K562 (cell line): ENCODE measurements around the gene MAP3K15. TPM values are rescaled to one million over a fixed set of nuclear protein-coding genes. Genes with fewer than 3 reads are reported as not detected.

ENCODE experiments used
- ATAC-seq: fragments of 200-7000 bp; cut with Tn5 transposase; 3 replicates; pipeline ENCODE4 v1.9.1; 2020; ENCODE audit warnings: moderate library complexity
- BruUV-seq: library from RNA; stranded (reverse); fragments of 400-500 nt; replicated peaks from 2 replicates; lab custom pipeline; 2021; lab: Mats Ljungman, UMichigan
- CTCF ChIA-PET: fragments of 300-600 bp; formaldehyde crosslinking; extraction: SDS; loops from one replicate; lab custom pipeline; 2021; ENCODE audit warnings: low intra/inter-chr PET ratio; lab: Yijun Ruan, JAX
- POLR2A ChIA-PET: fragments of 300-600, 350-650 bp; sonication (Branson Sonifier 250); formaldehyde crosslinking; extraction: SDS; loops from one replicate; lab custom pipeline; 2021; ENCODE audit warnings: antibody characterized with exemption, inconsistent platforms; lab: Yijun Ruan, JAX
- DNase-seq, 4 experiments: peaks; one replicate each; pipeline versions ENCODE4 v3.0.0 to v3.0.0-alpha.2; 2011 to 2018; ENCODE audit warnings: low spot score in 3 of 4, mixed read lengths in 3 of 4; ENCODE audit errors: extremely low read depth in 1 of 4
- FAIRE-seq: peaks from 2 replicates; lab custom pipeline; 2011; peaks lifted over from hg19 to GRCh38; lab: Jason Lieb, UNC
- H2AFZ ChIP-seq: 2 replicates; pipeline ENCODE4 v1.6.0; 2011; ENCODE audit warnings: low read depth, low read length, control low read depth, inconsistent platforms
- H3K27ac ChIP-seq: fragments of 200-600 bp; 3 replicates; pipeline ENCODE4 v1.8.0; 2011; ENCODE audit warnings: low read depth, mild to moderate bottlenecking, control low read depth, inconsistent platforms, low read length, moderate library complexity, mixed read lengths; ENCODE audit errors: extremely low read depth
- H3K27me3 ChIP-seq, 2 experiments: fragments of 300-600 bp in 1 of 2; 2 replicates in 1 of 2; 3 replicates in 1 of 2; pipeline versions ENCODE4 v1.6.0 to v1.8.0; 2011; ENCODE audit warnings: inconsistent platforms in 2 of 2, low read length in 2 of 2, mild to moderate bottlenecking in 1 of 2, mixed read lengths in 1 of 2, moderate library complexity in 1 of 2; ENCODE audit not compliant: control insufficient read depth in 2 of 2, insufficient read depth in 2 of 2
- H3K36me3 ChIP-seq: fragments of 300-600 bp; 3 replicates; pipeline ENCODE4 v1.8.0; 2011; ENCODE audit warnings: mild to moderate bottlenecking, low read length, inconsistent platforms; ENCODE audit not compliant: control insufficient read depth, insufficient read depth
- H3K4me1 ChIP-seq, 2 experiments: fragments of 200-600 bp in 1 of 2; replicated peaks in 1 of 2; 2 replicates in 1 of 2; 3 replicates in 1 of 2; pipeline versions ENCODE4 v1.5.1 to v1.8.0; 2011; ENCODE audit warnings: inconsistent platforms in 2 of 2, low read length in 2 of 2, mild to moderate bottlenecking in 1 of 2, mixed read lengths in 1 of 2, moderate library complexity in 1 of 2; ENCODE audit not compliant: control insufficient read depth in 2 of 2, insufficient read depth in 2 of 2
- H3K4me2 ChIP-seq: 2 replicates; pipeline ENCODE4 v1.6.1; 2011; ENCODE audit warnings: low read length, control low read depth, inconsistent platforms, mixed read lengths; ENCODE audit not compliant: insufficient read depth
- H3K4me3 ChIP-seq: fragments of 200-600 bp; sonication (generic), shearing (Covaris generic); 2 replicates; pipeline ENCODE4 v1.5.1; 2016; ENCODE audit warnings: control low read depth, inconsistent platforms
- H3K79me2 ChIP-seq: fragments of 200-600 bp; 3 replicates; pipeline ENCODE4 v1.8.0; 2011; ENCODE audit warnings: low read length, inconsistent platforms; ENCODE audit not compliant: control insufficient read depth, insufficient read depth
- H3K9ac ChIP-seq, 2 experiments: 2 replicates each; pipeline versions ENCODE4 v1.6.0 to v1.6.1; 2011; ENCODE audit warnings: low read depth in 2 of 2, low read length in 2 of 2, control low read depth in 1 of 2, inconsistent platforms in 1 of 2, mild to moderate bottlenecking in 1 of 2, mixed read lengths in 1 of 2; ENCODE audit not compliant: insufficient read depth in 1 of 2
- H3K9me1 ChIP-seq: one replicate; pipeline ENCODE4 v1.6.0; 2011; ENCODE audit warnings: inconsistent platforms, mild to moderate bottlenecking, low read length, moderate library complexity; ENCODE audit not compliant: control insufficient read depth, insufficient read depth
- H3K9me3 ChIP-seq: replicated peaks from 2 replicates; pipeline ENCODE4 v1.5.1; 2011; ENCODE audit warnings: low read depth, low read length, inconsistent platforms; ENCODE audit not compliant: control insufficient read depth, insufficient read depth
- H4K20me1 ChIP-seq: replicated peaks from 2 replicates; pipeline ENCODE4 v1.6.1; 2011; ENCODE audit warnings: low read length, inconsistent platforms, mixed read lengths; ENCODE audit not compliant: control insufficient read depth, insufficient read depth
- ATF1 ChIP-seq, 2 experiments: fragments of 450-650 bp in 1 of 2; IDR thresholded peaks; 2 replicates each; pipeline ENCODE4 v1.6.1; 2016; ENCODE audit warnings: missing compliant biosample characterization in 1 of 2, missing genetic modification characterization in 1 of 2
- BRF1 ChIP-seq: IDR thresholded peaks from 3 replicates; pipeline ENCODE4 v1.6.1; 2011; ENCODE audit warnings: borderline replicate concordance, mild to moderate bottlenecking; ENCODE audit not compliant: insufficient read length; ENCODE audit errors: extremely low read depth
- FOXJ3 ChIP-seq: sonication (generic); formaldehyde crosslinking; IDR thresholded peaks from 2 replicates; pipeline ENCODE4 v1.4.0; 2020; ENCODE audit warnings: mild to moderate bottlenecking, missing genetic modification reagents
- GTF2E2 ChIP-seq: fragments of 200-800 bp; sonication (Bioruptor generic); IDR thresholded peaks from 2 replicates; pipeline ENCODE4 v1.6.1; 2016; ENCODE audit warnings: missing genetic modification characterization, missing compliant biosample characterization
- L3MBTL2 ChIP-seq: fragments of 450-650 bp; IDR thresholded peaks from 2 replicates; pipeline ENCODE4 v1.6.1; 2016; ENCODE audit warnings: mild to moderate bottlenecking, moderate library complexity
- MIER1 ChIP-seq: fragments of 450-650 bp; IDR thresholded peaks from 2 replicates; pipeline ENCODE4 v1.6.1; 2016; ENCODE audit warnings: antibody characterized with exemption, mild to moderate bottlenecking, low read depth
- POLR2AphosphoS2 ChIP-seq: IDR thresholded peaks from 2 replicates; pipeline ENCODE4 v1.6.1; 2012; ENCODE audit warnings: low read length, improper control_type of control experiment
- PURB ChIP-seq: sonication (generic); formaldehyde crosslinking; IDR thresholded peaks from 2 replicates; pipeline ENCODE4 v1.9.0; 2021; ENCODE audit warnings: low read depth, mild to moderate bottlenecking, missing genetic modification reagents
- RBM39 ChIP-seq: fragments of 200-400 bp; formaldehyde crosslinking; optimal IDR thresholded peaks from 2 replicates; pipeline ENCODE3; 2018; ENCODE audit warnings: low read depth, low read length
- TCF3 ChIP-seq: sonication (generic); formaldehyde crosslinking; IDR thresholded peaks from 2 replicates; pipeline ENCODE4 v1.4.0; 2020; ENCODE audit warnings: mild to moderate bottlenecking, missing genetic modification reagents
- TCF7 ChIP-seq: sonication (generic); IDR thresholded peaks from 2 replicates; pipeline ENCODE4 v1.6.1; 2016; ENCODE audit warnings: antibody characterized with exemption, borderline replicate concordance
- ZNF436 ChIP-seq: fragments of 250-450, 450-650 bp; sonication (Bioruptor Pico); formaldehyde crosslinking; IDR thresholded peaks from 2 replicates; pipeline ENCODE4 v1.7.0; 2020; ENCODE audit warnings: mild to moderate bottlenecking
- ZNF444 ChIP-seq: fragments of 250-450 bp; sonication (Bioruptor Pico); IDR thresholded peaks from 2 replicates; pipeline ENCODE4 v1.4.0; 2020; ENCODE audit warnings: mild to moderate bottlenecking, moderate library complexity
- ZNF586 ChIP-seq: fragments of 450-650 bp; formaldehyde crosslinking; conservative IDR thresholded peaks from 2 replicates; pipeline ENCODE4 v1.4.0; 2020; ENCODE audit warnings: mild to moderate bottlenecking, moderate library complexity
- WGBS: fragments of 100-300 bp; shearing (Covaris generic); methylation state at CpG from one replicate; pipeline ENCODE4 v1.1.6; 2016; ENCODE audit warnings: low coverage, mixed read lengths; ENCODE audit not compliant: insufficient coverage; ENCODE audit errors: missing lambda C conversion rate; 5-methylcytosine and 5-hydroxymethylcytosine counted together
- in situ Hi-C: fragments of 300-500 bp; cut with MboI; formaldehyde crosslinking; loops from 4 replicates; pipeline ENCODE4 v1.15.0; 2018; ENCODE audit warnings: inconsistent platforms, mixed read lengths
- intact Hi-C: fragments of 100-400 bp; cut with micrococcal nuclease; formaldehyde crosslinking; loops from 2 replicates; pipeline ENCODE4 v1.14.2; 2022
- polyA plus RNA-seq, 8 experiments: library from polyadenylated mRNA; depleted of rRNA in 4 of 8; stranded (reverse) in 5 of 8; unstranded in 3 of 8; fragments of >200 nt; fragmentation: Nextera tagmentation in 2 of 8; fragmentation: Illumina TruSeq in 1 of 8; extraction: Ambion mirVana in 2 of 8; extraction: Trizol in 1 of 8; gene quantifications; 2 replicates each; pipeline versions ENCODE4 v1.2.1 to v1.2.3, GENCODE V29; 2011 to 2014; ENCODE audit warnings: inconsistent platforms in 1 of 8, missing spikeins in 1 of 8
- total RNA-seq, 7 experiments: library from RNA; depleted of rRNA in 6 of 7; stranded (reverse); fragments of >200 nt in 6 of 7; fragmentation: Illumina TruSeq in 2 of 7; extraction: Trizol in 2 of 7; gene quantifications; 2 replicates each; pipeline versions ENCODE4 v1.2.1 to v1.2.3, GENCODE V29; 2011 to 2021; ENCODE audit warnings: low replicate concordance in 1 of 7
- TF ChIP-seq, protein P1 (sequence below): sonication (generic); formaldehyde crosslinking; IDR thresholded peaks from 2 replicates; pipeline ENCODE4 v1.8.1; 2023; ENCODE audit warnings: mild to moderate bottlenecking, missing genetic modification reagents

The MAP3K15 gene
- total and polyA plus RNA-seq, 9 of the 15 experiments (the other 6 are each of a cell fraction or from before 2014, with no cell fraction given): 0.03 to 0.29 (median 0.14) TPM; not detected in 5

DNA sequence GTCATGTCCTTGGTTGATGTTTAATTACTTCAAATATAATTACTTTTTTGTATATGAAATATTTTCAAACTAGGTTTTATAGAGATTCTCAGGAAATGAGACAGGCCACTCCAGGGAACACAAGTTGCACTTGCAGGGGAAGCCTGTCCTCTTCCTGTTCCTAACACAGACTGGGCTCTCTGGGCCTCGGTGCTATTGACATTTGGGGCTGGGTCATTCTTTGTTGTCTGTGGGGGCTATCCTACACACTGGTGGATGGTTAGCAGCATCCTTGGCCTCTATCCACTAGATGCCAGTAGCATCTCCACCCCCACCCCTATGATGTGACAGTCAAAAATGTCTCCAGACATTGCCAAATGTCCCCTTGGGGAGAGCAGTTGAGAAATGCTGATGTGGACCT is 49.3 kb upstream of the MAP3K15 start:
- Histone ChIP-seq H3K9me3 (no peaks in the 10 kb centered on the region), H4K20me1 (no peaks in the 10 kb centered on the region), H3K27ac (no peak overlapping the region), H3K27me3 (peaks cover 0 to 6% of the 10 kb centered on the region in 2 experiments; a peak in 2 of 5 replicates), H2AFZ (no peak overlapping the region), H3K9ac (no peak overlapping the region), H3K4me1 (peaks cover 0 to 4% of the 10 kb centered on the region in 2 experiments; a peak in 3 of 5 replicates), H3K79me2 (no peaks in the 10 kb centered on the region), H3K4me3 (no peak overlapping the region), H3K4me2 (no peak overlapping the region), H3K36me3 (no peaks in the 10 kb centered on the region), H3K9me1 (no peaks in the 10 kb centered on the region)
- in situ Hi-C loops (no loop called here), intact Hi-C loops (no loop called here)
- CTCF ChIA-PET: no interaction called here
- ATAC-seq (no peak), FAIRE-seq (no peak), DNase-seq (no peak)
- POLR2A ChIA-PET: no interaction called here
- 0% methylated on average over 1 of the region's 1 CpG for WGBS
- no TSS peak for BruUV-seq
- TF ChIP-seq MIER1: no peak
- TF ChIP-seq, protein P1, sequence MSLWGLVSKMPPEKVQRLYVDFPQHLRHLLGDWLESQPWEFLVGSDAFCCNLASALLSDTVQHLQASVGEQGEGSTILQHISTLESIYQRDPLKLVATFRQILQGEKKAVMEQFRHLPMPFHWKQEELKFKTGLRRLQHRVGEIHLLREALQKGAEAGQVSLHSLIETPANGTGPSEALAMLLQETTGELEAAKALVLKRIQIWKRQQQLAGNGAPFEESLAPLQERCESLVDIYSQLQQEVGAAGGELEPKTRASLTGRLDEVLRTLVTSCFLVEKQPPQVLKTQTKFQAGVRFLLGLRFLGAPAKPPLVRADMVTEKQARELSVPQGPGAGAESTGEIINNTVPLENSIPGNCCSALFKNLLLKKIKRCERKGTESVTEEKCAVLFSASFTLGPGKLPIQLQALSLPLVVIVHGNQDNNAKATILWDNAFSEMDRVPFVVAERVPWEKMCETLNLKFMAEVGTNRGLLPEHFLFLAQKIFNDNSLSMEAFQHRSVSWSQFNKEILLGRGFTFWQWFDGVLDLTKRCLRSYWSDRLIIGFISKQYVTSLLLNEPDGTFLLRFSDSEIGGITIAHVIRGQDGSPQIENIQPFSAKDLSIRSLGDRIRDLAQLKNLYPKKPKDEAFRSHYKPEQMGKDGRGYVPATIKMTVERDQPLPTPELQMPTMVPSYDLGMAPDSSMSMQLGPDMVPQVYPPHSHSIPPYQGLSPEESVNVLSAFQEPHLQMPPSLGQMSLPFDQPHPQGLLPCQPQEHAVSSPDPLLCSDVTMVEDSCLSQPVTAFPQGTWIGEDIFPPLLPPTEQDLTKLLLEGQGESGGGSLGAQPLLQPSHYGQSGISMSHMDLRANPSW (CRISPR knock-in tag): no peak
- TF ChIP-seq FOXJ3 (CRISPR knock-in tag): no peak
- no peak for TF ChIP-seq ZNF586 (CRISPR knock-in tag)
- TF ChIP-seq BRF1: no peak
- no peak for TF ChIP-seq POLR2AphosphoS2
- no peak for TF ChIP-seq ZNF436 (CRISPR knock-in tag)
- no peak for TF ChIP-seq ATF1 (CRISPR knock-in tag; IDR thresholded peaks at IDR 0.05)
- no peak for TF ChIP-seq ATF1 (tag; IDR thresholded peaks at IDR 0.05)
- TF ChIP-seq ZNF444 (CRISPR knock-in tag): no peak
- TF ChIP-seq RBM39: no peak
- TF ChIP-seq TCF3: no peak
- no peak for TF ChIP-seq PURB
- no peak for TF ChIP-seq GTF2E2 (tag)
- no peak for TF ChIP-seq TCF7
- no peak for TF ChIP-seq L3MBTL2
